GM20000 (cell line): Measurements from ENCODE around the gene SIGLEC1.

ENCODE experiments used
- DNase-seq: peaks from one replicate; pipeline ENCODE4 v3.0.0; 2012; ENCODE audit warnings: low spot score
- TF ChIP-seq, protein P1 (sequence below): IDR thresholded peaks from 2 replicates; pipeline ENCODE4 v1.5.1; 2012; ENCODE audit warnings: mild to moderate bottlenecking, control low read depth; ENCODE audit errors: extremely low read depth, missing control alignments

The SIGLEC1 gene

GRCh38 chr20:3692706-3693294, 19.6 kb downstream of the SIGLEC1 start:
- no peak for DNase-seq
- TF ChIP-seq, protein P1, sequence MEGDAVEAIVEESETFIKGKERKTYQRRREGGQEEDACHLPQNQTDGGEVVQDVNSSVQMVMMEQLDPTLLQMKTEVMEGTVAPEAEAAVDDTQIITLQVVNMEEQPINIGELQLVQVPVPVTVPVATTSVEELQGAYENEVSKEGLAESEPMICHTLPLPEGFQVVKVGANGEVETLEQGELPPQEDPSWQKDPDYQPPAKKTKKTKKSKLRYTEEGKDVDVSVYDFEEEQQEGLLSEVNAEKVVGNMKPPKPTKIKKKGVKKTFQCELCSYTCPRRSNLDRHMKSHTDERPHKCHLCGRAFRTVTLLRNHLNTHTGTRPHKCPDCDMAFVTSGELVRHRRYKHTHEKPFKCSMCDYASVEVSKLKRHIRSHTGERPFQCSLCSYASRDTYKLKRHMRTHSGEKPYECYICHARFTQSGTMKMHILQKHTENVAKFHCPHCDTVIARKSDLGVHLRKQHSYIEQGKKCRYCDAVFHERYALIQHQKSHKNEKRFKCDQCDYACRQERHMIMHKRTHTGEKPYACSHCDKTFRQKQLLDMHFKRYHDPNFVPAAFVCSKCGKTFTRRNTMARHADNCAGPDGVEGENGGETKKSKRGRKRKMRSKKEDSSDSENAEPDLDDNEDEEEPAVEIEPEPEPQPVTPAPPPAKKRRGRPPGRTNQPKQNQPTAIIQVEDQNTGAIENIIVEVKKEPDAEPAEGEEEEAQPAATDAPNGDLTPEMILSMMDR, result no peak

DNA sequence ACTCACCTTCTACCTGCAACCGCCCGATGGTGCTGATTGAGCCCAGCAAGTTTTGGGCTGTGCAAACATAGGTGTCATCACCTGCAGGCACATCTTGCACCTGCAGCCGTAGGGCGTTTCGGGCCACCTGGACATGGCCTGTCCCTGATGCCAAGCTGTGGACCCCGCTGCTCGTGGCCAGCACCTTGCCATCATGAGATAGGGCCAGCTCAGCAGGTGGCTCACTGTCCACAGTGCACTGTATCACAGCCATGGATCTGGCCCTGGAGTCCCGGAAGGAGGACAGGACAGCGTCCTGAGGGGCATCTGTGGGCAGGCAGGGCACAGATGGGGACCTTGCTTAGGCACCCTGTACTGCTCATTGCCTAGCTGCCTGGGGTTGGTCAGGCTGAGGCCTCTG, 20.5 kb downstream of the SIGLEC1 start:
- DNase-seq, result no peak
- TF ChIP-seq, protein P1, result no peak

- no peak for DNase-seq
- TF ChIP-seq, protein P1, result no peak
These were observed 21.1 kb downstream of the SIGLEC1 start for GRCh38 chr20:3691306-3691705.

DNA sequence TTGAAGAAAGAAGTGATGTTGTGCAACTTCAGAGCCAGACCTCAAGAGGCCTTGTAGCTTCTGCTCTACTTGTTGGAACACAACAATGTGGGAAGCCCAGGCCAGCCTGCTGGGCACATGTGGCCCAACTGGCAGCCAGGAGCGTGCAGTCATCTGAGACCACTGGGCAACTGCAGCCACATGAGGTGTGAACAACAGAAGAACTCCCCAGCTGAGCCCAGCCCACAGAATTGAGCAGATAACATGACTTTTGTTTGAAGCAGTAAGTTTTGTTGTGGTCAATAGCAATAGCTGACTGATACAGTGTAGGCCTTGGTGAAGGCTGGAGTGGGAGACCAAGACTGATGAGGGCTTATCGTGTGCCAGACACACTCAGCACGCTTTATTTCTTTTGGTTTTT, 22.0 kb downstream of the SIGLEC1 start:
- DNase-seq, result no peak
- TF ChIP-seq, protein P1, result no peak

- no peak for DNase-seq
- TF ChIP-seq, protein P1, result no peak
These were observed 22.4 kb downstream of the SIGLEC1 start for GRCh38 chr20:3689978-3690377.

DNA sequence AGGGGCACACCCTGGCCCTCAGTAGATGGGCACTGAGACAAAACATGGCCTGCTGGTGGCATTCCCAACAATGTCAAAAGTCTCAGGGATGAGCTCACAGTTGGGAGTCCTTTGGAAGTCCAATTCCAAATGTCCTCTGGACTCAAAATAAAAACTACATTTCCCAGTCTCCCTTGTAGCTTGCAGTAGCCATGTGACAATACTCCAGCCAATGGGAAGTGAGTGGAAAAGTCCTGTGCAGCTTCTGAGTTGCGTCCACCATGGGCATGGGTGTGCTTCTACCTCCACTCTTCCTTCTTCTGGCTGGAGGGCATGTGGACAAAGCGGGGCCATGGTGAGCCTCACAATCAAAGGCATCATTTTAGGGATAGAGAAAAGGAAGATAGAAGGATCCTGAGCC, 24.7 kb downstream of the SIGLEC1 start:
- DNase-seq, result no peak
- TF ChIP-seq, protein P1, result no peak

GRCh38 chr20:3686867-3687321, 25.5 kb downstream of the SIGLEC1 start:
- TF ChIP-seq, protein P1, result no peak

More at GRCh38 chr20:3686867-3687321, 25.5 kb downstream of the SIGLEC1 start:
- DNase-seq, result no peak
